HG03095 (cell line): ENCODE results near the gene MAP7D1.
"Not testable (repeated sequence)": the region's sequence is repeated elsewhere in the genome, so short reads cannot be mapped to it uniquely, and the experiment has no call there.

ENCODE experiments used
- ATAC-seq: cut with Tn5 transposase; IDR thresholded peaks from one replicate; pipeline ENCODE4 v1.9.1; 2021; ENCODE audit warnings: moderate library complexity; ENCODE audit not compliant: unreplicated experiment

Gene MAP7D1

GRCh38 chr1:36151134-36151844 lies 4.7 kb upstream of the MAP7D1 start:
- ATAC-seq: no peak

GRCh38 chr1:36151845-36152203 lies 4.1 kb upstream of the MAP7D1 start:
- ATAC-seq: no peak

- no peak for ATAC-seq
Measured at GRCh38 chr1:36153476-36153875, 2.5 kb upstream of the MAP7D1 start.

GRCh38 chr1:36154335-36154734 lies 1.6 kb upstream of the MAP7D1 start:
- ATAC-seq: no peak

GRCh38 chr1:36154765-36155407 lies 1.1 kb upstream of the MAP7D1 start:
- no peak for ATAC-seq

GRCh38 chr1:36156329-36157114 lies 562 bp downstream of the MAP7D1 start:
- no peak for ATAC-seq

GRCh38 chr1:36157115-36157903 lies 1.3 kb downstream of the MAP7D1 start:
- ATAC-seq: no peak

GRCh38 chr1:36157973-36158826 lies 2.2 kb downstream of the MAP7D1 start:
- ATAC-seq: no peak

GRCh38 chr1:36158827-36159252 lies 2.9 kb downstream of the MAP7D1 start:
- ATAC-seq: not testable (repeated sequence)

- no peak for ATAC-seq
Measured at GRCh38 chr1:36159614-36160387, 3.8 kb downstream of the MAP7D1 start.

- ATAC-seq: no peak
Measured at GRCh38 chr1:36160388-36160948, 4.5 kb downstream of the MAP7D1 start.

- ATAC-seq: no peak
Measured at GRCh38 chr1:36160949-36161485, 5.1 kb downstream of the MAP7D1 start.

- ATAC-seq: no peak
Measured at GRCh38 chr1:36161641-36162531, 5.9 kb downstream of the MAP7D1 start.

GRCh38 chr1:36162680-36163239 lies 6.8 kb downstream of the MAP7D1 start:
- ATAC-seq: no peak

- no peak for ATAC-seq
Measured at GRCh38 chr1:36163426-36163825, 7.5 kb downstream of the MAP7D1 start.

- ATAC-seq: no peak
Measured at GRCh38 chr1:36164361-36164760, 8.4 kb downstream of the MAP7D1 start.

GRCh38 chr1:36165145-36165544 lies 9.2 kb downstream of the MAP7D1 start:
- no peak for ATAC-seq

GRCh38 chr1:36166136-36166535 lies 10.2 kb downstream of the MAP7D1 start:
- ATAC-seq: no peak
